ENCODE results near the gene TTLL8.

TTLL8 gene

GRCh38 chr22:50008151-50009040 lies 49.7 kb downstream of the TTLL8 start:
- no peak overlapping the region for H3K4me3 ChIP-seq (ENCODE audit: low read depth, low read length)

GRCh38 chr22:50007057-50007511 lies 51.0 kb downstream of the TTLL8 start:
- H3K4me3 ChIP-seq (ENCODE audit: low read depth, low read length), result no peak overlapping the region

- no peak overlapping the region for H3K4me3 ChIP-seq (ENCODE audit: low read depth, low read length)
These were observed 53.2 kb downstream of the TTLL8 start for GRCh38 chr22:50004918-50005317.

- H3K4me3 ChIP-seq (ENCODE audit: low read depth, low read length), result no peak overlapping the region
These were observed 55.3 kb downstream of the TTLL8 start for GRCh38 chr22:50002791-50003190.

GRCh38 chr22:50001388-50002231 lies 56.5 kb downstream of the TTLL8 start:
- no peak overlapping the region for H3K4me3 ChIP-seq (ENCODE audit: low read depth, low read length)

- no peak overlapping the region for H3K4me3 ChIP-seq (ENCODE audit: low read depth, low read length)
These were observed 57.3 kb downstream of the TTLL8 start for GRCh38 chr22:50000587-50001387.

- H3K4me3 ChIP-seq (ENCODE audit: low read depth, low read length), result peak overlapping the region; percentile 39
These were observed 58.0 kb downstream of the TTLL8 start for GRCh38 chr22:49999946-50000586.

- H3K4me3 ChIP-seq (ENCODE audit: low read depth, low read length), result peak overlapping the region; percentile 39
These were observed 58.8 kb downstream of the TTLL8 start for GRCh38 chr22:49999063-49999945.

- no peak overlapping the region for H3K4me3 ChIP-seq (ENCODE audit: low read depth, low read length)
These were observed 59.4 kb downstream of the TTLL8 start for GRCh38 chr22:49998718-49999062.

- no peak overlapping the region for H3K4me3 ChIP-seq (ENCODE audit: low read depth, low read length)
These were observed 60.0 kb downstream of the TTLL8 start for GRCh38 chr22:49997932-49998717.

GRCh38 chr22:49997251-49997599 lies 60.9 kb downstream of the TTLL8 start:
- H3K4me3 ChIP-seq (ENCODE audit: low read depth, low read length), result no peak overlapping the region

GRCh38 chr22:49996518-49997250 lies 61.4 kb downstream of the TTLL8 start:
- no peak overlapping the region for H3K4me3 ChIP-seq (ENCODE audit: low read depth, low read length)

- H3K4me3 ChIP-seq (ENCODE audit: low read depth, low read length), result no peak overlapping the region
These were observed 62.0 kb downstream of the TTLL8 start for GRCh38 chr22:49996119-49996517.

- no peak overlapping the region for H3K4me3 ChIP-seq (ENCODE audit: low read depth, low read length)
These were observed 62.6 kb downstream of the TTLL8 start for GRCh38 chr22:49995361-49996118.

- H3K4me3 ChIP-seq (ENCODE audit: low read depth, low read length), result no peak overlapping the region
These were observed 63.1 kb downstream of the TTLL8 start for GRCh38 chr22:49995041-49995360.

GRCh38 chr22:49994361-49995040 lies 63.6 kb downstream of the TTLL8 start:
- H3K4me3 ChIP-seq (ENCODE audit: low read depth, low read length), result no peak overlapping the region
